WERI-Rb-1 (cell line): ENCODE measurements around the gene TPM4.
"Not testable (repeated sequence)": the region's sequence is repeated elsewhere in the genome, so short reads cannot be mapped to it uniquely, and the experiment has no call there.

Experiments used
- DNase-seq: peaks from one replicate; pipeline ENCODE4 v3.0.0-alpha.2; 2020
- H3K27ac ChIP-seq: fragments of 250-450 bp; sonication (Bioruptor Pico); 2 replicates; pipeline ENCODE4 v1.5.1; 2020; ENCODE audit warnings: mild to moderate bottlenecking, moderate library complexity
- H3K27me3 ChIP-seq: fragments of 250-450 bp; sonication (Bioruptor Pico); 2 replicates; pipeline ENCODE4 v1.5.1; 2021; ENCODE audit warnings: mild to moderate bottlenecking, low read depth, moderate library complexity; ENCODE audit not compliant: insufficient read depth, severe bottlenecking
- H3K36me3 ChIP-seq: fragments of 250-450 bp; sonication (Bioruptor Pico); 2 replicates; pipeline ENCODE4 v1.5.1; 2020; ENCODE audit warnings: mild to moderate bottlenecking, moderate library complexity
- H3K4me3 ChIP-seq: 2 replicates; pipeline ENCODE4 v1.5.1; 2011; ENCODE audit warnings: low read depth, mild to moderate bottlenecking, control low read depth, low read length
- H3K9me3 ChIP-seq: fragments of 250-450 bp; sonication (Bioruptor Pico); 2 replicates; pipeline ENCODE4 v1.5.1; 2021; ENCODE audit warnings: mild to moderate bottlenecking, moderate library complexity; ENCODE audit not compliant: severe bottlenecking
- TF ChIP-seq, protein P1 (sequence below): IDR thresholded peaks from 2 replicates; pipeline ENCODE4 v1.5.1; 2011; ENCODE audit warnings: low read depth, mild to moderate bottlenecking, control low read depth, inconsistent platforms, low read length

TPM4 gene

DNA sequence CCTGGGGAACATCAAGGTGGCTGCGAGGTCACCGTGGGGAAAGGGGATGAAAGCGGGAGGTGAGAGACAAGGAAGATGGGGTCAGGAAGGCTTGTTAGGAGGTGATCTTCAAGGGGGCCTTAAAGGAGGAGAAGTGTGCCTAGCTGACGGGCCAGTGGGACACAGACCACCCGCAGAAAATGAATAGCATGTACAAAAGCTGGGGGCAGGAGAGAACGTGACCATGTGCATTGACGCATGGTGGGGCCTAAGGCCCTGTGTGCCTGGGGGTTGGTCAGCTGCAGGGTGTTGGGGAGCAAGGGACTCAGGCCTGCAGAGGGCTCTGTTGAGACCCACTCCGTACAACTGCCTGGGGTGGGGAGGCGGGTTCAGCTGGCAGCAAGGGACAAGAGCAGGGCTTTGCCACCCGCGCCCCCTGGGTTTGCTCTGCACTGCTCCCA lies 41.3 kb downstream of the TPM4 start:
- Histone ChIP-seq H3K9me3 (no peaks in the 10 kb centered on the region), H3K27ac (no peak overlapping the region), H3K27me3 (no peaks in the 10 kb centered on the region), H3K4me3 (no peak overlapping the region), H3K36me3 (peaks cover 65% of the 10 kb centered on the region)
- DNase-seq: no peak
- TF ChIP-seq, protein P1, sequence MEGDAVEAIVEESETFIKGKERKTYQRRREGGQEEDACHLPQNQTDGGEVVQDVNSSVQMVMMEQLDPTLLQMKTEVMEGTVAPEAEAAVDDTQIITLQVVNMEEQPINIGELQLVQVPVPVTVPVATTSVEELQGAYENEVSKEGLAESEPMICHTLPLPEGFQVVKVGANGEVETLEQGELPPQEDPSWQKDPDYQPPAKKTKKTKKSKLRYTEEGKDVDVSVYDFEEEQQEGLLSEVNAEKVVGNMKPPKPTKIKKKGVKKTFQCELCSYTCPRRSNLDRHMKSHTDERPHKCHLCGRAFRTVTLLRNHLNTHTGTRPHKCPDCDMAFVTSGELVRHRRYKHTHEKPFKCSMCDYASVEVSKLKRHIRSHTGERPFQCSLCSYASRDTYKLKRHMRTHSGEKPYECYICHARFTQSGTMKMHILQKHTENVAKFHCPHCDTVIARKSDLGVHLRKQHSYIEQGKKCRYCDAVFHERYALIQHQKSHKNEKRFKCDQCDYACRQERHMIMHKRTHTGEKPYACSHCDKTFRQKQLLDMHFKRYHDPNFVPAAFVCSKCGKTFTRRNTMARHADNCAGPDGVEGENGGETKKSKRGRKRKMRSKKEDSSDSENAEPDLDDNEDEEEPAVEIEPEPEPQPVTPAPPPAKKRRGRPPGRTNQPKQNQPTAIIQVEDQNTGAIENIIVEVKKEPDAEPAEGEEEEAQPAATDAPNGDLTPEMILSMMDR: peak; percentile 32; the same call in 1 of the 2 replicates

DNA sequence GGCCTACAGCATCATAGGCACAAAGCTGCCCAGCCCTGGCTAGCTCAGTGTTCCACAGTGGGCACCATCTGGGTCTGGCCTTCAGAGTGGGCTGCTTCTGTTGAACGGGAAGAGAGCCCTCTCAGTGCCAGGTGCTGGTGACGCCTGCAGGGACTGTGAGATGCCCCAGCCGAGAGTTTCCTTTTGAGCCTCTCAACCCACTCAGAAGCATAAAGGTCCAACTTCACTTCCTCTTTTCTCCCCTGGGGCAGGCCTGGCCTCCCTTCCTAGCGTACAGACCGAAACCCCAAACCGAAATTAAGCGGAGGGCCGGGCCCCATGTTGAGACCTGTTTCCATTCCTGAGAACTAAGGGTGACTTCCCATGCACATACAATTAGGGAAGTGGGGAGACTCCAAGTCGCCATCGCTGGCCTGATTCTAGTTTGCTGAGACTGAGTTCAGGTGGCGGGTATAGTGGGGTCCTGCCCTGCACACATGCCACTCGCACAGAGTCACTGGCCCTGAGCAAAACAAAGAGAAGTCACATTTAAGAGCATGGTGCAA lies 42.3 kb downstream of the TPM4 start:
- peaks cover 66% of the 10 kb centered on the region for H3K36me3 ChIP-seq
- H3K9me3 ChIP-seq: no peaks in the 10 kb centered on the region
- no peak overlapping the region for H3K27ac ChIP-seq
- TF ChIP-seq, protein P1: no peak
- H3K4me3 ChIP-seq: no peak overlapping the region
- H3K27me3 ChIP-seq: no peaks in the 10 kb centered on the region
- no peak for DNase-seq

DNA sequence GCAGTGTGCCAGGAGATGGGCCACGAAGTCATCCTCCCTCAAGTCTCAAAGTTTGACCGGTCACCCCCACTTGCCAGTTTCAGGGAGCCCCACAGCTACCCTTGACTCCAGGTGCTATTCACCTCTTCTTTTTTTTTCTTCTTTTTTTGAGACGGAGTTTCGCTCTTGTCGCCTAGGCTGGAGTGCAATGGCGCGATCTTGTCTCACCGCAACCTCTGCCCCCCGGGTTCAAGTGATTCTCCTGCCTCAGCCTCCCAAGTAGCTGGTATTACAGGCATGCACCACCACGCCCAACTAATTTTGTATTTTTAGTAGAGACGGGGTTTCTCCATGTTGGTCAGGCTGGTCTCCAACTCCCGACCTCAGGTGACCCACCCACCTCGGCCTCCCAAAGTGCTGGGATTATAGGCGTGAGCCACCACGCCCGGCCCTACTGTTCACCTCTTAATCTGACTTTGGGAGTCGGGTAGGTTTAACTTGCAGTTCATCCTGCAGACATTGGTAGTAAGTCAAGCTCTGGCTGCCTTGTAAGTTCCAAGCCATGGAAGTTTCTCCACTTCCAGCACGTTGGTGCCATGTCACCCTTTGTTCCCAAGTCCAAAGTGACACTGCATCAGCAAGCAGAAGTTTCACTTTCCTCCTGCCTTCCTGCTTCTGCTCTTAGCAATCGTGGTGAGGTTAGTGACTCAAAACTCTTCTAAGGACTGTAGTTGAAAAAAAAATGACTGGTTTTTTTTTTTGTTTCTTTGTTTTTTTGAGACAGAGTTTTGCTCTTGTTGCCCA lies 43.0 kb downstream of the TPM4 start:
- H3K36me3 ChIP-seq: peaks cover 68% of the 10 kb centered on the region
- not testable (repeated sequence) for H3K4me3 ChIP-seq, DNase-seq, H3K27ac ChIP-seq, H3K9me3 ChIP-seq, H3K27me3 ChIP-seq

DNA sequence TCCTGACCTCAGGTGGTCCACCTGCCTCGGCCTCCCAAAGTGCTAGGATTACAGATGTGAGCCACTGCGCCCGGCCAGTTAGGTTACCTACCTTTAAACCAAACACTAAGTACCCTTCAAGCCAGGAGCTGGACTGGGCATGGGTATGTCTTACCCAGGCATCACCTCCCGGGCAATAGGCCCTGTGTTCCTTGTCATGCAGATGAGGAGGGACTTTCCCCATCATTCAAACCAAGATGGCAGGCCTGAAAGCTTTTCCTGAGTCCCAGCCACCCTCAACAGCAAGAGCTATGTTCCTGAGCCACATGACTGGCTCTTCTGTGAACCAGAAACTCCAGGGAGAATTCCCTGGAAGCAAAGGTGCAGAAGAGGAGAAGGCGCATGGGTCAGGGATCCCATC lies 44.8 kb downstream of the TPM4 start:
- H3K9me3 ChIP-seq: no peaks in the 10 kb centered on the region
- no peak for DNase-seq
- H3K36me3 ChIP-seq: peaks cover 69% of the 10 kb centered on the region
- TF ChIP-seq, protein P1: no peak
- H3K27me3 ChIP-seq: no peaks in the 10 kb centered on the region
- H3K4me3 ChIP-seq: no peak overlapping the region
- no peak overlapping the region for H3K27ac ChIP-seq

DNA sequence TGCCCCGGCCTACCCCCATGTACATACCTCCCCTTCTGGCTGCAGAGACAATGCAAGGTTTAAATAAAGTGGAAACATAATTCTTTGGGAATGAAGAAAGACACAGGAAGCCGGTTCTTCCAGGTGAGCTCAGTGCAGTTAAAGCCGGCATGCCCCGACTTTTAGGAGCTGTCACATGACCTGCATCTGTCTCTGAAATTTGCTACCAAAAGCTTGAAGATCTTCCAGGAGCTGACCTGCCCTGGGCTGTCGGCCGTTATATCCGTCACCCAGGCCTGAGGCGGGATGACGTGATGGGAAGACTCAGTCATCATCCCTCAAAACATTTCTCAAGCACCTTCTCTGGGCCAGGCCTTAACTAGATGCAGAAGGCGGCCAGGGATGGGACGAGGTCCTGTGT lies 45.7 kb downstream of the TPM4 start:
- no peak overlapping the region for H3K27ac ChIP-seq
- H3K4me3 ChIP-seq: no peak overlapping the region
- no peaks in the 10 kb centered on the region for H3K27me3 ChIP-seq
- no peaks in the 10 kb centered on the region for H3K9me3 ChIP-seq
- H3K36me3 ChIP-seq: peaks cover 73% of the 10 kb centered on the region
- DNase-seq: no peak
- TF ChIP-seq, protein P1: no peak

DNA sequence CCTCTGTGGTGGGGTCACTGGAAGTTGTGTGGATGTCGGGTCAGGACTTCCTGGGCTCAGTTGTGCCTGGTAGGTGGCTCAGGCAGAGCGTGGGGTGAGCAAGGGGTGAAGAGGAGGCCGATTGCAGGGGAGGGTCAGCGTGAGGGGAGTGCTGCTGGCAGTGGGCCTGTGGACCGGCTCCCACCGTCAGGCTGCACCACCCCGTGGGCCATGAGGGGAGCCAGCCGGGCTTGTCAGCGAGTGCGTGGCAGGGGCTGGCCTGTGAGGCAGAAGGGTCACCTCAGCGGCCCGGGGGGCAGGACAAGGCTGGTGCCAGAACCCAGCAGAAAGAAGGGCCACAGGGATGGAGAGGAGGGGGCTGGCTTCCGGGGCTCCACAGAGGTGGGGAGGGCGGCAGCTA lies 48.7 kb downstream of the TPM4 start:
- Histone ChIP-seq H3K36me3 (peaks cover 78% of the 10 kb centered on the region), H3K4me3 (no peak overlapping the region), H3K27ac (no peak overlapping the region), H3K27me3 (no peaks in the 10 kb centered on the region), H3K9me3 (no peaks in the 10 kb centered on the region)
- DNase-seq: no peak
- TF ChIP-seq, protein P1: no peak
